PC-9 (cell line): ENCODE results near the gene ARHGAP18. TPM values are rescaled to one million over a fixed set of nuclear protein-coding genes. Genes with fewer than 3 reads are reported as not detected.

ENCODE experiments used
- BruUV-seq: library from RNA; stranded (reverse); fragments of 400-500 nt; replicated peaks from 2 replicates; lab custom pipeline; 2021; lab: Mats Ljungman, UMichigan
- CTCF ChIA-PET: fragments of 300-600 bp; sonication (Branson Sonifier 250); formaldehyde crosslinking; loops from one replicate; lab custom pipeline; 2022; ENCODE audit warnings: antibody characterized with exemption; lab: Charles Lee
- POLR2A ChIA-PET: fragments of 300-600 bp; sonication (Branson Sonifier 250); formaldehyde crosslinking; loops from one replicate; lab custom pipeline; 2022; ENCODE audit warnings: antibody characterized with exemption; ENCODE audit not compliant: unreplicated experiment; lab: Charles Lee
- DNase-seq, 2 experiments: peaks; one replicate each; pipeline versions ENCODE4 v3.0.0 to v3.0.0-alpha.2; 2015 to 2022; ENCODE audit warnings: mixed read lengths in 1 of 2
- H2AFZ ChIP-seq: fragments of 200-600 bp; sonication (generic); 2 replicates; pipeline ENCODE4 v1.8.1; 2017; ENCODE audit warnings: antibody characterized with exemption
- H3F3A ChIP-seq: fragments of 200-600 bp; sonication (generic); 2 replicates; pipeline ENCODE4 v1.8.1; 2017; ENCODE audit warnings: antibody characterized with exemption, mild to moderate bottlenecking, low read depth; ENCODE audit not compliant: insufficient read depth
- H3K27ac ChIP-seq: fragments of 200-600 bp; sonication (generic); 2 replicates; pipeline ENCODE4 v1.6.1; 2016; ENCODE audit warnings: mixed run types
- H3K27me3 ChIP-seq: fragments of 200-600 bp; sonication (generic); 2 replicates; pipeline ENCODE4 v1.6.1; 2016; ENCODE audit warnings: low read depth, mixed run types; ENCODE audit not compliant: insufficient read depth
- H3K36me3 ChIP-seq: fragments of 200-600 bp; sonication (generic); 2 replicates; pipeline ENCODE4 v1.6.1; 2016; ENCODE audit warnings: low read depth, mixed run types
- H3K4me1 ChIP-seq: fragments of 200-600 bp; sonication (generic); replicated peaks from 2 replicates; pipeline ENCODE4 v1.6.1; 2016; ENCODE audit warnings: mixed run types; ENCODE audit not compliant: insufficient read depth
- H3K4me2 ChIP-seq: fragments of 200-600 bp; sonication (generic); 2 replicates; pipeline ENCODE4 v1.6.1; 2017; ENCODE audit warnings: mixed run types
- H3K4me3 ChIP-seq: fragments of 200-600 bp; sonication (generic); 2 replicates; pipeline ENCODE4 v1.6.1; 2016; ENCODE audit warnings: mixed run types
- H3K79me2 ChIP-seq: fragments of 200-600 bp; sonication (generic); 2 replicates; pipeline ENCODE4 v1.6.1; 2017; ENCODE audit warnings: low read depth, mixed run types
- H3K9me2 ChIP-seq: fragments of 200-600 bp; sonication (generic); 2 replicates; pipeline ENCODE4 v1.8.1; 2017; ENCODE audit warnings: mild to moderate bottlenecking; ENCODE audit not compliant: insufficient read depth
- H3K9me3 ChIP-seq: fragments of 200-600 bp; sonication (generic); 2 replicates; pipeline ENCODE4 v1.8.1; 2016; ENCODE audit warnings: low read depth; ENCODE audit not compliant: insufficient read depth
- H4K20me1 ChIP-seq: fragments of 200-600 bp; sonication (generic); 2 replicates; pipeline ENCODE4 v1.8.1; 2017; ENCODE audit not compliant: insufficient read depth
- CTCF ChIP-seq: fragments of 200-600 bp; sonication (generic); conservative IDR thresholded peaks from 2 replicates; pipeline ENCODE4 v1.6.1; 2017; ENCODE audit warnings: mixed run types, antibody characterized with exemption, mild to moderate bottlenecking, moderate library complexity
- EZH2 ChIP-seq: fragments of 200-600 bp; sonication (generic); IDR thresholded peaks from 2 replicates; pipeline ENCODE4 v1.8.0; 2017; ENCODE audit warnings: antibody characterized with exemption, low read depth
- intact Hi-C: fragments of 100-400 bp; cut with micrococcal nuclease; formaldehyde crosslinking; loops from one replicate; pipeline ENCODE4 v1.10.0; 2022; ENCODE audit not compliant: unreplicated experiment
- total RNA-seq: library from RNA; stranded (reverse); gene quantifications from 2 replicates; pipeline ENCODE4 v1.2.3, GENCODE V29; 2021

The ARHGAP18 gene
- total RNA-seq, 1 experiment from 2014 or later = 15.0 TPM

- Histone ChIP-seq H4K20me1 (no peaks in the 10 kb centered on the region), H3F3A (no peaks in the 10 kb centered on the region), H2AFZ (peak overlapping the region; percentile 59), H3K36me3 (no peaks in the 10 kb centered on the region), H3K27me3 (no peaks in the 10 kb centered on the region), H3K9me2 (no peaks in the 10 kb centered on the region), H3K4me3 (no peak overlapping the region), H3K4me1 (peaks cover 24% of the 10 kb centered on the region), H3K79me2 (no peaks in the 10 kb centered on the region), H3K4me2 (0 out of 2 replicates have a peak overlapping the region, but pooled peaks have one; percentile 14), H3K27ac (no peak overlapping the region), H3K9me3 (no peaks in the 10 kb centered on the region)
- ChIA-PET POLR2A (no interaction called here), CTCF (no interaction called here)
- intact Hi-C loops = no loop called here
- BruUV-seq = no TSS peak
- peak in 1 of 2 experiments; percentile 53 for DNase-seq
- no peak for TF ChIP-seq CTCF
- TF ChIP-seq EZH2 = no peak
These were observed 38.4 kb upstream of the ARHGAP18 start for GRCh38 chr6:129748212-129748900.

GRCh38 chr6:129747588-129748112, 37.7 kb upstream of the ARHGAP18 start:
- DNase-seq = no peak
- Histone ChIP-seq H3F3A (no peaks in the 10 kb centered on the region), H4K20me1 (no peaks in the 10 kb centered on the region), H3K36me3 (no peaks in the 10 kb centered on the region), H3K4me2 (no peak overlapping the region), H3K27me3 (no peaks in the 10 kb centered on the region), H3K79me2 (no peaks in the 10 kb centered on the region), H3K9me3 (no peaks in the 10 kb centered on the region), H3K4me3 (no peak overlapping the region), H3K9me2 (no peaks in the 10 kb centered on the region), H3K27ac (no peak overlapping the region), H2AFZ (no peak overlapping the region), H3K4me1 (peaks cover 24% of the 10 kb centered on the region)
- CTCF ChIA-PET = no interaction called here
- POLR2A ChIA-PET = no interaction called here
- BruUV-seq = no TSS peak
- intact Hi-C loops = no loop called here
- no peak for TF ChIP-seq CTCF
- TF ChIP-seq EZH2 = no peak

GRCh38 chr6:129744880-129745237, 34.9 kb upstream of the ARHGAP18 start:
- POLR2A ChIA-PET = interaction anchor here (0.6 kb wide), 1 partner anchor 302 kb away, joined by 9 read pairs; no protein-coding TSS in a partner anchor
- intact Hi-C loops = no loop called here
- BruUV-seq = no TSS peak

More at GRCh38 chr6:129744880-129745237, 34.9 kb upstream of the ARHGAP18 start:
- DNase-seq = no peak
- Histone ChIP-seq H3K79me2 (no peaks in the 10 kb centered on the region), H3K4me3 (no peak overlapping the region), H3K27ac (no peak overlapping the region), H4K20me1 (no peaks in the 10 kb centered on the region), H3K36me3 (no peaks in the 10 kb centered on the region), H3K27me3 (no peaks in the 10 kb centered on the region), H3K9me2 (no peaks in the 10 kb centered on the region), H3K4me2 (no peak overlapping the region), H2AFZ (no peak overlapping the region), H3F3A (no peaks in the 10 kb centered on the region), H3K9me3 (no peaks in the 10 kb centered on the region), H3K4me1 (peaks cover 21% of the 10 kb centered on the region)
- TF ChIP-seq CTCF (no peak), EZH2 (no peak)
- CTCF ChIA-PET = interaction anchor here (1.2 kb wide), 1 partner anchor 31 kb away, joined by 3 read pairs; no protein-coding TSS in a partner anchor
